B cell (primary cell): ENCODE results near the gene CTH. TPM values are rescaled to one million over a fixed set of nuclear protein-coding genes. Genes with fewer than 3 reads are reported as not detected.

Experiments used
- ATAC-seq: fragments of 200-7000 bp; cut with Tn5 transposase; one replicate; pipeline ENCODE4 v1.10.0; 2021; ENCODE audit warnings: low read depth, mild to moderate bottlenecking, moderate number of reproducible peaks, moderate library complexity
- CTCF ChIA-PET: fragments of 350-600 bp; sonication (Branson Sonifier 250); formaldehyde crosslinking; loops from one replicate; lab custom pipeline; 2021; ENCODE audit warnings: antibody characterized with exemption, inconsistent platforms; lab: Charles Lee
- POLR2A ChIA-PET: fragments of 350-600 bp; sonication (Branson Sonifier 250); formaldehyde crosslinking; loops from one replicate; lab custom pipeline; 2021; ENCODE audit warnings: antibody characterized with exemption; lab: Charles Lee
- DNase-seq: peaks from one replicate; pipeline ENCODE4 v3.0.0; 2013
- H2AFZ ChIP-seq: 2 replicates; pipeline ENCODE4 v1.6.1; 2012; ENCODE audit warnings: mild to moderate bottlenecking, low read depth, low read length; ENCODE audit not compliant: insufficient read depth, poor library complexity, severe bottlenecking
- H3K27ac ChIP-seq, 2 donors: 1 replicate in 1 of 2; 2 replicates in 1 of 2; pipeline ENCODE4 v1.5.1; 2012 to 2013; ENCODE audit warnings: low read length in 2 of 2, mild to moderate bottlenecking in 2 of 2, moderate library complexity in 1 of 2
- H3K27me3 ChIP-seq, 4 experiments: fragments of 200-600 bp in 1 of 4; sonication (generic) in 1 of 4; replicated peaks in 1 of 4; 1 replicate in 2 of 4; 2 replicates in 2 of 4; pipeline versions ENCODE4 v1.6.1 to v1.7.0; 2013 to 2016; ENCODE audit warnings: low read length in 3 of 4, mild to moderate bottlenecking in 2 of 4, mixed read lengths in 1 of 4, moderate library complexity in 1 of 4; ENCODE audit not compliant: insufficient read depth in 4 of 4, control insufficient read depth in 3 of 4; ENCODE audit errors: control extremely low read depth in 1 of 4
- H3K36me3 ChIP-seq, 2 experiments: replicated peaks in 1 of 2; 1 replicate in 1 of 2; 2 replicates in 1 of 2; pipeline versions ENCODE4 v1.6.1 to v1.7.1; 2013; ENCODE audit warnings: low read length in 1 of 2; ENCODE audit not compliant: insufficient read depth in 2 of 2, control insufficient read depth in 1 of 2; ENCODE audit errors: control extremely low read depth in 1 of 2, extremely low read depth in 1 of 2
- H3K4me1 ChIP-seq, 2 donors: fragments of 200-600 bp in 1 of 2; sonication (generic) in 1 of 2; 1 replicate in 1 of 2; 2 replicates in 1 of 2; pipeline versions ENCODE4 v1.5.1 to v1.6.1; 2013 to 2017; ENCODE audit warnings: low read length in 2 of 2; ENCODE audit not compliant: control insufficient read depth in 2 of 2, insufficient read depth in 2 of 2
- H3K4me2 ChIP-seq: replicated peaks from 2 replicates; pipeline ENCODE3; 2012; ENCODE audit warnings: mild to moderate bottlenecking, low read depth, low read length; ENCODE audit not compliant: poor library complexity, severe bottlenecking
- H3K4me3 ChIP-seq, 5 experiments: fragments of 200-600 bp in 1 of 5; sonication (generic) in 1 of 5; 1 replicate in 3 of 5; 2 replicates in 2 of 5; pipeline versions ENCODE4 v1.5.1 to v1.7.0; 2011 to 2016; ENCODE audit warnings: low read length in 4 of 5, mild to moderate bottlenecking in 4 of 5, low read depth in 2 of 5, control low read depth in 1 of 5, moderate library complexity in 1 of 5; ENCODE audit not compliant: insufficient read depth in 1 of 5; ENCODE audit errors: control extremely low read depth in 1 of 5, extremely low read depth in 1 of 5
- H3K79me2 ChIP-seq: fragments of 200-600 bp; sonication (generic); one replicate; pipeline ENCODE4 v1.6.0; 2016; ENCODE audit warnings: low read length; ENCODE audit not compliant: control insufficient read depth, insufficient read depth
- H3K9ac ChIP-seq: fragments of 200-600 bp; sonication (generic); 2 replicates; pipeline ENCODE4 v1.6.1; 2017; ENCODE audit warnings: mild to moderate bottlenecking, low read length, moderate library complexity
- H3K9me3 ChIP-seq, 3 donors: one replicate each; pipeline versions ENCODE4 v1.6.1 to v1.7.1; 2013; ENCODE audit warnings: low read length in 2 of 3; ENCODE audit not compliant: control insufficient read depth in 2 of 3, insufficient read depth in 1 of 3; ENCODE audit errors: control extremely low read depth in 1 of 3
- H4K20me1 ChIP-seq: 2 replicates; pipeline ENCODE4 v1.6.0; 2012; ENCODE audit warnings: mild to moderate bottlenecking, low read length; ENCODE audit not compliant: insufficient read depth, control insufficient read depth, poor library complexity, severe bottlenecking
- H3K27ac Mint-ChIP-seq: one replicate; pipeline ENCODE4 v1.8.0; 2021; ENCODE audit warnings: mixed read lengths
- H3K27me3 Mint-ChIP-seq: one replicate; pipeline ENCODE4 v1.8.0; 2021; ENCODE audit warnings: mixed read lengths
- H3K4me1 Mint-ChIP-seq: one replicate; pipeline ENCODE4 v1.8.0; 2021; ENCODE audit warnings: mixed read lengths
- H3K4me3 Mint-ChIP-seq: one replicate; pipeline ENCODE4 v1.8.0; 2021; ENCODE audit warnings: mixed read lengths
- H3K9me3 Mint-ChIP-seq: one replicate; pipeline ENCODE4 v1.8.0; 2022; ENCODE audit warnings: mixed read lengths; ENCODE audit not compliant: insufficient read depth
- EZH2 ChIP-seq: IDR thresholded peaks from 2 replicates; pipeline ENCODE4 v1.6.1; 2012; ENCODE audit warnings: borderline replicate concordance, low read depth, mild to moderate bottlenecking, moderate library complexity, low read length; ENCODE audit not compliant: insufficient read depth, poor library complexity, severe bottlenecking
- whole genome bisulfite sequencing: methylation state at CpG from one replicate; pipeline ENCODE4 v1.1.5; 2013; ENCODE audit warnings: missing lambda C conversion rate; ENCODE audit not compliant: insufficient coverage; 5-methylcytosine and 5-hydroxymethylcytosine counted together
- intact Hi-C: fragments of 100-400 bp; cut with micrococcal nuclease; formaldehyde crosslinking; loops from one replicate; pipeline ENCODE4 v1.10.0; 2022
- polyA plus RNA-seq: library from polyadenylated mRNA; depleted of rRNA; stranded (reverse); fragments of >200 nt; gene quantifications from 2 replicates; pipeline ENCODE4 v1.2.3, GENCODE V29; 2012
- total RNA-seq, 2 donors: library from RNA; stranded (reverse); fragments of 120-200 nt in 1 of 2; gene quantifications; 1 replicate in 1 of 2; 2 replicates in 1 of 2; pipeline versions ENCODE4 v1.2.3 to v1.2.4, GENCODE V29; 2013 to 2022
- TF ChIP-seq, protein P1 (sequence below): fragments of 200-600 bp; IDR thresholded peaks from one replicate; pipeline ENCODE4 v1.8.0; 2022; ENCODE audit warnings: antibody characterized with exemption, mild to moderate bottlenecking

Gene CTH
- total and polyA plus RNA-seq, 2 donors (not counting 1 experiment from before 2014, with no cell fraction given) = 0.84 to 4.9 TPM

DNA sequence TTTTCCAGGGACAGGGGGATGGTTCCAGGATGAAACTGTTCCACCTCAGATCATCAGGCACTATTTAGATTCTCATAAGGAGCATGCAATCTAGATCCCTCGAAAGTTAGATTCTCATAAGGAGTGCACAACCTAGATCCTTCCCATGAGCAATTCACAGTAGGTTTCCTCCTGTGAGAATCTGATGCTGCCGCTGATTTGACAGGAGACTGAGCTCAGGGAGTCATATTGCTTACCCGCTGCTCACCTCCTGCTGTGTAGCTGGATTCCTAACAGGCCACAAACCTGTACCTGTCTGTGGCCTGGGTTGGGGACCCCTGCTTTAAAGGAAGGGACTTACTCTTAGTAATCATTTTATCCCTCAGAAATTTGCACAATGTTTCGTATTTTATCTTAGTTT is 9.3 kb downstream of the CTH start:
- TF ChIP-seq EZH2 = no peak
- TF ChIP-seq, protein P1, sequence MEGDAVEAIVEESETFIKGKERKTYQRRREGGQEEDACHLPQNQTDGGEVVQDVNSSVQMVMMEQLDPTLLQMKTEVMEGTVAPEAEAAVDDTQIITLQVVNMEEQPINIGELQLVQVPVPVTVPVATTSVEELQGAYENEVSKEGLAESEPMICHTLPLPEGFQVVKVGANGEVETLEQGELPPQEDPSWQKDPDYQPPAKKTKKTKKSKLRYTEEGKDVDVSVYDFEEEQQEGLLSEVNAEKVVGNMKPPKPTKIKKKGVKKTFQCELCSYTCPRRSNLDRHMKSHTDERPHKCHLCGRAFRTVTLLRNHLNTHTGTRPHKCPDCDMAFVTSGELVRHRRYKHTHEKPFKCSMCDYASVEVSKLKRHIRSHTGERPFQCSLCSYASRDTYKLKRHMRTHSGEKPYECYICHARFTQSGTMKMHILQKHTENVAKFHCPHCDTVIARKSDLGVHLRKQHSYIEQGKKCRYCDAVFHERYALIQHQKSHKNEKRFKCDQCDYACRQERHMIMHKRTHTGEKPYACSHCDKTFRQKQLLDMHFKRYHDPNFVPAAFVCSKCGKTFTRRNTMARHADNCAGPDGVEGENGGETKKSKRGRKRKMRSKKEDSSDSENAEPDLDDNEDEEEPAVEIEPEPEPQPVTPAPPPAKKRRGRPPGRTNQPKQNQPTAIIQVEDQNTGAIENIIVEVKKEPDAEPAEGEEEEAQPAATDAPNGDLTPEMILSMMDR = no peak
- no peaks in the 10 kb centered on the region for H3K27me3 Mint-ChIP-seq
- H3K4me2 ChIP-seq = no peak overlapping the region
- no peaks in the 10 kb centered on the region for H3K9me3 Mint-ChIP-seq
- CTCF ChIA-PET = no interaction called here
- H3K4me1 ChIP-seq = no peaks in the 10 kb centered on the region
- H3K9me3 ChIP-seq = no peaks in the 10 kb centered on the region
- no peak overlapping the region for H3K27ac Mint-ChIP-seq
- intact Hi-C loops = no loop called here
- no peak overlapping the region for H3K27ac ChIP-seq
- no peaks in the 10 kb centered on the region for H3K27me3 ChIP-seq
- no peak overlapping the region for H2AFZ ChIP-seq
- no peaks in the 10 kb centered on the region for H3K36me3 ChIP-seq
- no peak for ATAC-seq
- H4K20me1 ChIP-seq = no peaks in the 10 kb centered on the region
- POLR2A ChIA-PET = no interaction called here
- H3K4me3 Mint-ChIP-seq = no peak overlapping the region
- no peaks in the 10 kb centered on the region for H3K79me2 ChIP-seq
- no peak overlapping the region for H3K4me3 ChIP-seq
- WGBS = 100% methylated on average over 3 of the region's 4 CpGs
- H3K4me1 Mint-ChIP-seq = no peaks in the 10 kb centered on the region
- no peak for DNase-seq
- no peak overlapping the region for H3K9ac ChIP-seq

DNA sequence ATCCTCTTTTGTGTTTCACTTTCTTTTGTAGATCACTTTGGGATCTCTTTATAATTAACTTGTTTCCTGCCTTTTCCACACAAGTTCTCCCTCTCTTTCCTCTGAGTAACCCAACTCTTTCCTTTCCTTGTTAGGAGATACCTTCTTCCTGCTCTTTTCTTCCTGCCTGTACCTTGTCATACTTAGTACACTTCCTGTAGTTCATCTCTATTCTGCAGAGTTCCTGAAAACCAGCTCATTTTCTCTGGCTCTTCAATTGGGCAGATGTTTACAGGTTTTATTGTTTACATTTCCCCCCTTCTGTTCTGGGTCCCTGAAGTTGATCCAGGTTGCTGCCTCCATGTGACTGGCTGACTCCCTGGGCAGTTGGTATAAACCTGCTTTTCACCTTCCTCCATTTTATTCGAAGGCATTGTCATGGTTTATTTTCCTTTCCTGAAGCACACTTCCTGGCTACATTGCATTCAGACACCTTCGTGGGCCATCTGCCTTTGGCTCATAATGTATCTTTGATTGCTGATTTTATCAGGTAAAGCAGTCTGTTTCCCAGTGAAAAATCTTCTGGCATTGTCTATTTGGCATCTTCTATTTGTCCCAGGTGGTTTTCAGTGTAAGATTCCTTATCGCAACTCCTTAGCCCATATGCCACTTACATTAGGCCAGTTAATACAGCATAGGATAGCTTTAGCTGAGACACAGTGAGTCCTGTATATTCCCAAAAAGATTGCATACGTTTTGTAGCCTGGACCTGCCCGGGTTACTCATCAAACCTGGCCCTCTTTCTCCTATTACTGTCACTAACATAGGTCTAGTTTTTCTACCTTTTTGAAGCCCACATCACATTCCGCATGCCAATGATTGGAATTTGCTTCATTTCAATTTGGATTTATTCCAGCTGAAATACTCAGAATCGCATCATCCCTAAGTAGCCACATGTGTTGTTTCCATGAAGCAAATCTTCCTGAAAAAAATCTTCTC is 15.4 kb downstream of the CTH start:
- Histone ChIP-seq H2AFZ (peak overlapping the region; percentile 16), H3K9ac (no peak overlapping the region), H4K20me1 (no peaks in the 10 kb centered on the region), H3K36me3 (no peaks in the 10 kb centered on the region), H3K9me3 (no peaks in the 10 kb centered on the region), H3K4me2 (no peak overlapping the region), H3K27ac (no peak overlapping the region), H3K4me1 (no peaks in the 10 kb centered on the region), H3K4me3 (no peak overlapping the region), H3K27me3 (no peaks in the 10 kb centered on the region), H3K79me2 (no peaks in the 10 kb centered on the region)
- POLR2A ChIA-PET = no interaction called here
- intact Hi-C loops = no loop called here
- CTCF ChIA-PET = no interaction called here
- DNase-seq (no peak), ATAC-seq (no peak)
- TF ChIP-seq, protein P1 = no peak
- no peak for TF ChIP-seq EZH2
- no peaks in the 10 kb centered on the region for H3K9me3 Mint-ChIP-seq
- H3K27ac Mint-ChIP-seq = no peak overlapping the region
- 97% methylated on average over 5 of the region's 7 CpGs for WGBS
- H3K4me1 Mint-ChIP-seq = no peaks in the 10 kb centered on the region
- no peaks in the 10 kb centered on the region for H3K27me3 Mint-ChIP-seq
- H3K4me3 Mint-ChIP-seq = no peak overlapping the region
